ENCODE data around the gene HACL1. TPM values are rescaled to one million over a fixed set of nuclear protein-coding genes. Genes with fewer than 3 reads are reported as not detected.

HACL1 gene
- total and polyA plus RNA-seq, 10 donors, result 18.2 to 30.1 (median 23.5) TPM

GRCh38 chr3:15578289-15578867 is 23.0 kb downstream of the HACL1 start:
- no peak overlapping the region for H3K27ac ChIP-seq
- TF ChIP-seq CTCF (IDR thresholded peaks at IDR 0.05 in 8 of 11, conservative IDR thresholded peaks at IDR 0.05 in 3 of 11) (no peak), POLR2AphosphoS5 (IDR thresholded peaks at IDR 0.05) (no peak), POLR2A (IDR thresholded peaks at IDR 0.05) (no peak)
- H3K9me3 ChIP-seq, result no peaks in the 10 kb centered on the region
- H3K4me1 ChIP-seq, result peaks cover 0 to 22% (median 7%) of the 10 kb centered on the region in 6 donors
- no peaks in the 10 kb centered on the region for H3K27me3 ChIP-seq (replicated peaks in 1 of 7)
- intact Hi-C loops (cut with DNase I; ENCODE audit: low total_unique reads), result loop anchor here (10.0 kb wide), 1 partner anchor 344 kb away; no protein-coding TSS in a partner anchor
- no peak overlapping the region for H3K4me3 ChIP-seq
- DNase-seq, result no peak
- peaks cover 4 to 90% (median 53%) of the 10 kb centered on the region in 6 donors for H3K36me3 ChIP-seq
- WGBS, 5 donors, result 48 to 72% (median 62%) methylated on average over 3 of the region's 3 CpGs

- intact Hi-C loops (cut with DNase I; ENCODE audit: low total_unique reads), result loop anchor here (10.0 kb wide), 1 partner anchor 342 kb away; no protein-coding TSS in a partner anchor
- Histone ChIP-seq H3K36me3 (peaks cover 2 to 90% (median 49%) of the 10 kb centered on the region in 6 donors), H3K27me3 (replicated peaks in 1 of 7) (no peaks in the 10 kb centered on the region), H3K9me3 (no peaks in the 10 kb centered on the region), H3K4me1 (peaks cover 0 to 22% (median 7%) of the 10 kb centered on the region in 6 donors), H3K4me3 (no peak overlapping the region), H3K27ac (no peak overlapping the region)
- 59 to 77% (median 74%) methylated on average over 3 of the region's 3 CpGs for WGBS, 5 donors
- TF ChIP-seq CTCF (IDR thresholded peaks at IDR 0.05 in 8 of 11, conservative IDR thresholded peaks at IDR 0.05 in 3 of 11) (no peak), POLR2AphosphoS5 (IDR thresholded peaks at IDR 0.05) (no peak), POLR2A (IDR thresholded peaks at IDR 0.05) (no peak)
- no peak for DNase-seq
These were observed 24.9 kb downstream of the HACL1 start for GRCh38 chr3:15576475-15576874.

GRCh38 chr3:15575446-15575845 is 25.9 kb downstream of the HACL1 start:
- peaks cover 0 to 22% (median 7%) of the 10 kb centered on the region in 6 donors for H3K4me1 ChIP-seq
- no peak overlapping the region for H3K4me3 ChIP-seq
- WGBS, 5 donors, result 91 to 95% (median 93%) methylated on average over 5 of the region's 5 CpGs
- DNase-seq, result no peak
- TF ChIP-seq POLR2AphosphoS5 (IDR thresholded peaks at IDR 0.05) (no peak), POLR2A (IDR thresholded peaks at IDR 0.05) (no peak), CTCF (IDR thresholded peaks at IDR 0.05 in 8 of 11, conservative IDR thresholded peaks at IDR 0.05 in 3 of 11) (no peak)
- H3K9me3 ChIP-seq, result no peaks in the 10 kb centered on the region
- peaks cover 2 to 90% (median 48%) of the 10 kb centered on the region in 6 donors for H3K36me3 ChIP-seq
- H3K27ac ChIP-seq, result no peak overlapping the region
- H3K27me3 ChIP-seq (replicated peaks in 1 of 7), result no peaks in the 10 kb centered on the region
- intact Hi-C loops (cut with DNase I; ENCODE audit: low total_unique reads), result loop anchor here (10.0 kb wide), 1 partner anchor 341 kb away; no protein-coding TSS in a partner anchor

- 70 to 86% (median 78%) methylated on average over 4 of the region's 4 CpGs for WGBS, 5 donors
- intact Hi-C loops (cut with DNase I; ENCODE audit: low total_unique reads), result loop anchor here (10.0 kb wide), 1 partner anchor 337 kb away; no protein-coding TSS in a partner anchor
- no peak overlapping the region for H3K27ac ChIP-seq
- no peak for DNase-seq
- no peak overlapping the region for H3K4me3 ChIP-seq
- peaks cover 2 to 90% (median 55%) of the 10 kb centered on the region in 6 donors for H3K36me3 ChIP-seq
- no peaks in the 10 kb centered on the region for H3K27me3 ChIP-seq (replicated peaks in 1 of 7)
- peaks cover 0 to 11% (median 7%) of the 10 kb centered on the region in 6 donors for H3K4me1 ChIP-seq
- TF ChIP-seq POLR2AphosphoS5 (IDR thresholded peaks at IDR 0.05), result no peak
- no peak for TF ChIP-seq POLR2A (IDR thresholded peaks at IDR 0.05)
- TF ChIP-seq CTCF (IDR thresholded peaks at IDR 0.05 in 8 of 11, conservative IDR thresholded peaks at IDR 0.05 in 3 of 11), result no peak
- no peaks in the 10 kb centered on the region for H3K9me3 ChIP-seq
These were observed 29.2 kb downstream of the HACL1 start for GRCh38 chr3:15572138-15572537.
